Anterior cingulate cortex (tissue), 58 donors: Measurements from ENCODE around the gene EIF3D.
"Not testable (repeated sequence)": the region's sequence is repeated elsewhere in the genome, so short reads cannot be mapped to it uniquely, and the experiment has no call there.

Experiments used
- DNase-seq, 58 donors: peaks; one replicate each; lab custom pipeline; 2025; lab: John Stamatoyannopoulos, UW

The EIF3D gene

GRCh38 chr22:36550701-36551495 is 21.9 kb upstream of the EIF3D start:
- no peak for DNase-seq

- no peak for DNase-seq
These were observed 20.1 kb upstream of the EIF3D start for GRCh38 chr22:36549033-36549432.

- DNase-seq, result no peak
These were observed 19.6 kb upstream of the EIF3D start for GRCh38 chr22:36548606-36549005.

- no peak for DNase-seq
These were observed 18.0 kb upstream of the EIF3D start for GRCh38 chr22:36546932-36547331.

GRCh38 chr22:36546092-36546804 is 17.3 kb upstream of the EIF3D start:
- peak in 47 of 58 donors; percentile 3 to 54 (median 20) for DNase-seq

GRCh38 chr22:36544107-36544620 is 15.2 kb upstream of the EIF3D start:
- peak in 1 of 58 donors; percentile 14 for DNase-seq

- DNase-seq, result peak in 22 of 58 donors; percentile 5 to 60 (median 16)
These were observed 13.0 kb upstream of the EIF3D start for GRCh38 chr22:36541831-36542411.

GRCh38 chr22:36540867-36541642 is 12.1 kb upstream of the EIF3D start:
- DNase-seq, result no peak

- DNase-seq, result no peak
These were observed 9.6 kb upstream of the EIF3D start for GRCh38 chr22:36538529-36538928.

- no peak for DNase-seq
These were observed 7.8 kb upstream of the EIF3D start for GRCh38 chr22:36536717-36537116.

GRCh38 chr22:36533320-36533719 is 4.4 kb upstream of the EIF3D start:
- not testable (repeated sequence) for DNase-seq

- no peak for DNase-seq
These were observed 3.5 kb upstream of the EIF3D start for GRCh38 chr22:36532466-36532865.

- no peak for DNase-seq
These were observed 625 bp downstream of the EIF3D start for GRCh38 chr22:36528341-36528740.

- DNase-seq, result no peak
These were observed 6.3 kb downstream of the EIF3D start for GRCh38 chr22:36522662-36523061.

GRCh38 chr22:36520423-36520822 is 8.5 kb downstream of the EIF3D start:
- DNase-seq, result no peak

- DNase-seq, result not testable (repeated sequence)
These were observed 9.1 kb downstream of the EIF3D start for GRCh38 chr22:36519906-36520305.

- DNase-seq, result no peak
These were observed 14.2 kb downstream of the EIF3D start for GRCh38 chr22:36514766-36515165.

- no peak for DNase-seq
These were observed 16.0 kb downstream of the EIF3D start for GRCh38 chr22:36512991-36513390.

GRCh38 chr22:36512333-36512732 is 16.6 kb downstream of the EIF3D start:
- DNase-seq, result no peak
